Heart left ventricle (tissue), 16 donors: ENCODE results near the gene CNGB1. TPM values are rescaled to one million over a fixed set of nuclear protein-coding genes. Genes with fewer than 3 reads are reported as not detected.

ENCODE experiments used
- ATAC-seq, 4 donors: fragments of 200-7000 bp; cut with Tn5 transposase; one replicate each; pipeline ENCODE4 v1.9.1; 2020 to 2022; ENCODE audit warnings: moderate library complexity in 4 of 4, mild to moderate bottlenecking in 3 of 4, moderate number of reproducible peaks in 1 of 4
- DNase-seq, 5 donors: peaks; one replicate each; pipeline ENCODE4 v3.0.0-alpha.2; 2020
- H3K27ac ChIP-seq, 12 donors: fragments of 200-600 bp; sonication (generic) in 4 of 12; one replicate each; pipeline versions ENCODE4 v1.5.0 to v1.8.0; 2016 to 2022; ENCODE audit warnings: mild to moderate bottlenecking in 2 of 12
- H3K27me3 ChIP-seq, 9 donors: fragments of 200-600 bp; sonication (generic) in 2 of 9; one replicate each; pipeline versions ENCODE4 v1.5.1 to v1.8.0; 2016 to 2022; ENCODE audit warnings: mild to moderate bottlenecking in 3 of 9
- H3K36me3 ChIP-seq, 9 donors: fragments of 200-600 bp; sonication (generic) in 2 of 9; one replicate each; pipeline versions ENCODE4 v1.5.0 to v1.8.0; 2018 to 2022; ENCODE audit warnings: mild to moderate bottlenecking in 2 of 9
- H3K4me1 ChIP-seq, 12 donors: fragments of 200-600 bp; sonication (generic) in 4 of 12; one replicate each; pipeline versions ENCODE4 v1.5.0 to v1.8.0; 2016 to 2022; ENCODE audit warnings: mild to moderate bottlenecking in 3 of 12
- H3K4me3 ChIP-seq, 12 donors: fragments of 200-600 bp; sonication (generic) in 4 of 12; one replicate each; pipeline versions ENCODE4 v1.5.0 to v1.8.0; 2017 to 2022; ENCODE audit warnings: mild to moderate bottlenecking in 9 of 12, moderate library complexity in 4 of 12
- H3K9me3 ChIP-seq, 12 donors: fragments of 200-600 bp; sonication (generic) in 4 of 12; one replicate each; pipeline versions ENCODE4 v1.5.0 to v1.8.0; 2016 to 2022; ENCODE audit warnings: mild to moderate bottlenecking in 1 of 12
- POLR2A ChIP-seq, 2 donors: fragments of 450-650 bp; IDR thresholded peaks; one replicate each; pipeline ENCODE4 v1.6.1; 2017; ENCODE audit warnings: antibody characterized with exemption in 2 of 2, mild to moderate bottlenecking in 2 of 2, moderate library complexity in 2 of 2
- WGBS, 4 donors: extraction: QIAGEN DNeasy Blood & Tissue Kit in 2 of 4; methylation state at CpG; one replicate each; pipeline versions ENCODE4 v1.1.5 to v1.1.7; 2013 to 2018; 5-methylcytosine and 5-hydroxymethylcytosine counted together
- intact Hi-C, 10 donors: fragments of 100-400 bp; cut with DNase I; formaldehyde crosslinking; loops; one replicate each; pipeline versions ENCODE4 v1.11.1 to v1.14.2; 2022
- polyA plus RNA-seq, 2 donors: library from polyadenylated mRNA; stranded (reverse); fragments of 200-250 nt; gene quantifications; one replicate each; pipeline ENCODE4 v1.2.3, GENCODE V29; 2013
- total RNA-seq, 9 donors: library from RNA; depleted of rRNA in 2 of 9; stranded (reverse); fragments of >200 nt in 2 of 9; fragmentation: NEBNext Ultra II Directional in 3 of 9; extraction: Animal tissue kit (Norgen Biotek cat#: 25700) in 3 of 9; gene quantifications; one replicate each; pipeline versions ENCODE4 v1.1.0 to v1.2.4, GENCODE V29; 2016 to 2023
- TF ChIP-seq, protein P1 (sequence below), 12 donors: fragments of 200-600 bp; sonication (generic) in 4 of 12; IDR thresholded peaks; one replicate each; pipeline versions ENCODE4 v1.5.0 to v1.8.0; 2018 to 2022; ENCODE audit warnings: antibody characterized with exemption in 12 of 12, mild to moderate bottlenecking in 5 of 12
- donor health status: ischemic (EF 13 %, LVEDD 7.1; RV severe dilation, severe dysfunction).
- donor health status: healthy with polysubstance abuse.
- donor health status: DM: no; HTN: yes; CAD: no.
- donor health status: DM: no; HTN: no; CAD: no.
- donor health status: ischemic (EF 25% LVEDD 6.9; RV normal size, moderate dysfunction).
- donor health status: ischemic (EF 25% LVEDD 5.7; RV mildly dilated, moderate dysfunction).
- donor health status: healthy.
- donor health status: DM: yes; HTN: yes; CAD: no.
- donor health status: ischemic (EF 35%, LVEDD 5.7; RV mildly dilated, moderate dysfunction).
- donor health status: nonischemic (EF 11% LVEDD 7.7; RV severe dilation, severe dysfunction).
- donor health status: DM: yes; HTN: yes; CAD: no.
- donor health status: PGD.
- donor health status: ischemic (EF 29% LVEDD 5.4; RV normal size, mild dysfunction).
- donor health status: nonischemic (EF 23%, LVEDD 6.1; RV moderate dilation, normal function).

CNGB1 gene
- total and polyA plus RNA-seq, 11 donors = not detected

DNA sequence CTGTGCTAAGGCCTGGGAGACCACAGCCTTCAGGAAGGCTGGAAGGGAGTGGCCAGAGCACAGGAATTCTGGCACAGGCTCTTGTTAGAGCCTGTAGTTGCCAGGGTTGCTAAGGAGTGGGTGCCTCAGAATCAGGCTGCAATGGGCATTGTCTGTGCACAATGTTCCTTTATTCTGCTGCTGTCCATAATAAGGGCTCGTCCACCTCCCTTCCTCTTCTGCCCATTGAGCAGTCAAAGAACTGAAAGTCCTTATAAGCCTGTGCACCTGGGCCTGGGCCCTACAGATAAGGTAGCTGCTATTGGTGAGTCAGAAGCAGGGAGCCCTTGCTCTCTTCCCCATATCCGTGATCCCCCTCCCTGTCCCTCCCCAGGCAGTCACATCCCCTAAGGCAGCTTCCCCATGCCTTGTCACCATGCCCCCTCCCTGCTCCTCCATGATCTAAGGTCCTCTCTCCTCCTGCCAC is 5.4 kb upstream of the CNGB1 start:
- DNase-seq = peak in 2 of 5 donors; percentile 30 to 33
- 23 to 40% (median 37%) methylated on average over 2 of the region's 2 CpGs for WGBS, 4 donors

DNA sequence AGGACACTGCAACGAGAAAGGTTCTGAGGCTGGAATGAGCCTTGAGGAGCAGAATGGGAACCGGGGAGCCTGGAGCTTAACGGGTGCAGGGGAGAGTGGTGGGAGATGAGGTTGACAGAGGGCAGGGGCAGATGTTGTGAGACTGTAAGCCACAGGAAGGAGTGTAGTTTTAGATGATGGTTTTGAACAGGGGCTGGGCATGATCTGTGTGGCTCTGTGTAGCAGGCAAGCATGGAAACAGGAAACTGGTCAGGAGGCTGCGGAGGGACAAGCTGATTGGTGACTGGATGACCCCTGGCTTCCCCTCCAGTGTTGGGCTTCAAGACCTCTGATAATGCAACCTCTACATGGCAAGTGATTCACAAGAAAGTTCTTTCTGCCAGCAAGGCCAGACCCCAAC is 1.4 kb upstream of the CNGB1 start:
- H3K36me3 ChIP-seq = no peaks in the 10 kb centered on the region
- H3K9me3 ChIP-seq = no peaks in the 10 kb centered on the region
- no peak overlapping the region for H3K27ac ChIP-seq
- H3K27me3 ChIP-seq = no peaks in the 10 kb centered on the region
- ATAC-seq (no peak), DNase-seq (peak in 1 of 5 donors; percentile 16)
- no peak overlapping the region for H3K4me3 ChIP-seq
- no peak for TF ChIP-seq POLR2A (IDR thresholded peaks at IDR 0.05)
- TF ChIP-seq, protein P1, sequence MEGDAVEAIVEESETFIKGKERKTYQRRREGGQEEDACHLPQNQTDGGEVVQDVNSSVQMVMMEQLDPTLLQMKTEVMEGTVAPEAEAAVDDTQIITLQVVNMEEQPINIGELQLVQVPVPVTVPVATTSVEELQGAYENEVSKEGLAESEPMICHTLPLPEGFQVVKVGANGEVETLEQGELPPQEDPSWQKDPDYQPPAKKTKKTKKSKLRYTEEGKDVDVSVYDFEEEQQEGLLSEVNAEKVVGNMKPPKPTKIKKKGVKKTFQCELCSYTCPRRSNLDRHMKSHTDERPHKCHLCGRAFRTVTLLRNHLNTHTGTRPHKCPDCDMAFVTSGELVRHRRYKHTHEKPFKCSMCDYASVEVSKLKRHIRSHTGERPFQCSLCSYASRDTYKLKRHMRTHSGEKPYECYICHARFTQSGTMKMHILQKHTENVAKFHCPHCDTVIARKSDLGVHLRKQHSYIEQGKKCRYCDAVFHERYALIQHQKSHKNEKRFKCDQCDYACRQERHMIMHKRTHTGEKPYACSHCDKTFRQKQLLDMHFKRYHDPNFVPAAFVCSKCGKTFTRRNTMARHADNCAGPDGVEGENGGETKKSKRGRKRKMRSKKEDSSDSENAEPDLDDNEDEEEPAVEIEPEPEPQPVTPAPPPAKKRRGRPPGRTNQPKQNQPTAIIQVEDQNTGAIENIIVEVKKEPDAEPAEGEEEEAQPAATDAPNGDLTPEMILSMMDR (IDR thresholded peaks at IDR 0.05) = no peak
- intact Hi-C loops = no loop called here
- 72 to 88% (median 79%) methylated on average over 4 of the region's 4 CpGs for WGBS, 4 donors
- peaks cover 0 to 13% (median 0%) of the 10 kb centered on the region in 12 donors for H3K4me1 ChIP-seq

More for the DNA sequence above, 5.4 kb upstream of the CNGB1 start:
- ATAC-seq = peak; percentile 82 to 94 (median 92)
- Histone ChIP-seq H3K9me3 (no peaks in the 10 kb centered on the region), H3K36me3 (no peaks in the 10 kb centered on the region), H3K4me1 (peaks cover 0 to 13% (median 0%) of the 10 kb centered on the region in 12 donors), H3K27me3 (no peaks in the 10 kb centered on the region), H3K4me3 (no peak overlapping the region), H3K27ac (peak overlapping the region in 1 of 12 donors; percentile 39)
- intact Hi-C loops = no loop called here
- TF ChIP-seq, protein P1 (IDR thresholded peaks at IDR 0.05) = no peak
- TF ChIP-seq POLR2A (IDR thresholded peaks at IDR 0.05) = no peak

DNA sequence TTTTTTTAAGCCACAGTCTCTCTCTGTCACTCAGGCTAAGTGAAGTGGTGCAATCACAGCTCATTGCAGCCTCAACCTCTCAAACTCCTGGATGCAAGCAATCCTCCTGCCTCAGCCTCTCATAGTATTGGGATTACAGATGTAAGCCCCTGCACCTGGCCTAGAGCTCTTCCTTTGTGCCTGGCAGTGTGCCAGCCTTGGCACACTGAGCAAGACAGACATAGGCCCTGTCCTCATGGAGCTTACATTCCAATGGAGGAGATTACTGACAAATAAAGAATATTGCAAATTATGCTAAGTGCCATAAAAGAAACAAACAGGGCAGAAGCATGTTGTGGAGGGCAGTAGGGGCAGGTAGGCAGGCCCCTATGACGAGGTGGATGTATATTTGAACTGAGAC is 920 bp upstream of the CNGB1 start:
- Histone ChIP-seq H3K36me3 (no peaks in the 10 kb centered on the region), H3K4me3 (no peak overlapping the region), H3K4me1 (peaks cover 0 to 13% (median 0%) of the 10 kb centered on the region in 12 donors), H3K27me3 (no peaks in the 10 kb centered on the region), H3K9me3 (no peaks in the 10 kb centered on the region), H3K27ac (no peak overlapping the region)
- intact Hi-C loops = no loop called here
- WGBS, 4 donors = 88 to 94% (median 91%) methylated on average over 1 of the region's 1 CpG
- DNase-seq = no peak
- no peak for TF ChIP-seq POLR2A (IDR thresholded peaks at IDR 0.05)
- TF ChIP-seq, protein P1 (IDR thresholded peaks at IDR 0.05) = no peak
- no peak for ATAC-seq

DNA sequence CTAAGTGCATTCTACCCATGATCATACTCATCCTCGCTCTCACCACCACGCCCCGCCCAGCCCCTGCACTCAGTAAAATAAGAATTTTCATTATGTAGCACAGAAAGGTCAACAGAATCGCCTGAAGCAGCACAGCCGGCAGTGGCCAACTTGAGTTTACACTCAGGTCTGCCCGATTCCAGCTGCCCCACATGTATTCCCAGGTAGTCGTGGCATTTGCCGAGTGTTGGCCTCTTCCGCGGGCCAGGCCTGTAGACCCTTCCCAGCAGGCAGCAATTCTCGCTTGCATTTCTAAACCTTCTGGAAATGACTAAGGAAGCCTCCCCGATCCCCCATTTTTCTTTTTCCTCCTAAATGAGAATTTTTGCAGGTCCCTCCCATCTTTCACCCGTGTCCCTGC is 609 bp downstream of the CNGB1 start:
- Histone ChIP-seq H3K36me3 (no peaks in the 10 kb centered on the region), H3K27me3 (no peaks in the 10 kb centered on the region), H3K4me3 (no peak overlapping the region), H3K27ac (no peak overlapping the region), H3K9me3 (no peaks in the 10 kb centered on the region), H3K4me1 (no peaks in the 10 kb centered on the region)
- peak in 1 of 5 donors; percentile 10 for DNase-seq
- no peak for TF ChIP-seq POLR2A (IDR thresholded peaks at IDR 0.05)
- TF ChIP-seq, protein P1 (IDR thresholded peaks at IDR 0.05) = no peak
- intact Hi-C loops = no loop called here
- 70 to 76% (median 72%) methylated on average over 10 to 13 of the region's 13 CpGs for WGBS, 4 donors
- no peak for ATAC-seq
